Activated effector memory CD4-positive, alpha-beta T cell treated with Interleukin-2 at 50 U/mL for 16 hours (primary cell): ENCODE data around the gene PER2.

Experiments
- DNase-seq: peaks from one replicate; pipeline ENCODE4 v3.0.0-alpha.2; 2020

The PER2 gene

GRCh38 chr2:238225121-238225520 is 63.3 kb downstream of the PER2 start:
- no peak for DNase-seq

GRCh38 chr2:238224356-238225035 is 63.9 kb downstream of the PER2 start:
- no peak for DNase-seq

- DNase-seq, result no peak
These were observed 67.4 kb downstream of the PER2 start for GRCh38 chr2:238220892-238221521.

DNA sequence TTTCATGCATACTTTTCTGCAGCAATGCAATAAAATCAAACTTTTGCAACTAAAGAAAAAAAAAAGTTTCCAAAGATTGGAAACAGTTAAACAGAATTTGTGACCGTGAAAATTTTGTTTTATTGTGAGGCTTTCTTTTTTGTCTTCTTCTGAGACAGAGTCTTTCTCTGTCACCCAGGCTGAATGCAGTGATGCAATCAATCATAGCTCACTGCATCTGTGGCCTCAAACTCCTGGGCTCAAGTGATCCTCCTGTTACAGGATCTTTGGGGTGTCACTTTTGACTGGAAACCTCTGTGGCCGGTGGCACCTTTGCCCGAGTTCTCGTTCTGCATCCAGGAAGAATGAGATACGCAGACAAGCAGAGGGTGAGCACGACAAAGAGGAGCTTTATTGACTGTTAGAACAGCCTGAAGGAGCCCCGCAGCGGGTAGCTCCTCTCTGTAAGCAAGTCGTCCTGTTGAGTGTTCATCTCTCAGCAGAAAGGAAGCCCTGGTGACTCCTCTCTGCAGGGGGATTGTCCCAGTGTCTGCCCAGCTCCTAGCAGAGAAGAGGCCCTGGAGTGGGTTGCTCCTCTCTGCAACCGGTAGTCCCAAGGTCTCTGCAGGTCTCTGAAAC is 68.0 kb downstream of the PER2 start:
- DNase-seq, result no peak

DNA sequence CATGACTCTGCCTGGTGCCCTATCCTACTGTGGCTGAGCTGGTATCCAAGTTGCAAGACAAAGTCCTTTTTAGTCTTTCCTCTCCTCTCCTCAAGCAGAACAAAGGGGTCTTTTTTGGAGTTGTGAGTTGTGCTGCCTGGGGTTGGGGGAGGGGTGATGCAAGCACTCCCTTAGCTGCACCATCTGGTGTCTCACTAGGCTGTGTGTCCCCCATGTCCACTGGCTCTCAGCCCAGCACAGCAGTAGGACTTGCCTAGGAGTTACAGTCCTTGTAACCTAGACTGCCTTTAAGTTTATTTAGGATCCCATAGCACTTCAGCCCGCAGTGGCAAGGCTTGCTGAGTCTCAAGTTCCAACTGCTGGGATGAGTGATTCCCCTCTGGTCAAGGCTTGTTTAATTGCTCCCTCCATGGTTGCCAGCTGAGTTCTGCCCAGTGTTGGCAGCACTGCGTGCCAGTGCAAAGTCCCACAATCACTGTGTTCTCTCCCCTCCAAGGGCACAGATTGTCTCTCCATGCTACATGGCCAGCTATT is 71.7 kb downstream of the PER2 start:
- no peak for DNase-seq

DNA sequence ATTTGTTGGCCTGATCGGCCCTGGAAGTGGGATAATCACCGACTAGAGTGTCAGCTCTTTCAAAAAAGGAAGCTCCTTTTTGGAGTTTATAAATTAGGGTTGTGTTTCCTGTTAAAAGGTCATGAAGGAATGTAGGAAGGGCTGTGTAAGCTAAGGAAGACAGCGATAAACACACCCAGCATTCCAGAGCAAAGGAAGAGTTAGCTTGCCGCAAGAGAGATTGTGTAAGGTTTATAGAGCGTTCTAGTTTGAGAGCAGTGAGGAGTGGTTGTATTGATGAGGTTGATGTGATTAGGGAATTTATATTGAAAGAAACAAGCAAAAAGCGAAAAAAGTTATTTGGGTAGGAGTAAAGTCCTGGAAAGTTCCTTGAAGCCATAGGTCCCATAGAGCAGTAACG is 81.4 kb downstream of the PER2 start:
- DNase-seq, result no peak

DNA sequence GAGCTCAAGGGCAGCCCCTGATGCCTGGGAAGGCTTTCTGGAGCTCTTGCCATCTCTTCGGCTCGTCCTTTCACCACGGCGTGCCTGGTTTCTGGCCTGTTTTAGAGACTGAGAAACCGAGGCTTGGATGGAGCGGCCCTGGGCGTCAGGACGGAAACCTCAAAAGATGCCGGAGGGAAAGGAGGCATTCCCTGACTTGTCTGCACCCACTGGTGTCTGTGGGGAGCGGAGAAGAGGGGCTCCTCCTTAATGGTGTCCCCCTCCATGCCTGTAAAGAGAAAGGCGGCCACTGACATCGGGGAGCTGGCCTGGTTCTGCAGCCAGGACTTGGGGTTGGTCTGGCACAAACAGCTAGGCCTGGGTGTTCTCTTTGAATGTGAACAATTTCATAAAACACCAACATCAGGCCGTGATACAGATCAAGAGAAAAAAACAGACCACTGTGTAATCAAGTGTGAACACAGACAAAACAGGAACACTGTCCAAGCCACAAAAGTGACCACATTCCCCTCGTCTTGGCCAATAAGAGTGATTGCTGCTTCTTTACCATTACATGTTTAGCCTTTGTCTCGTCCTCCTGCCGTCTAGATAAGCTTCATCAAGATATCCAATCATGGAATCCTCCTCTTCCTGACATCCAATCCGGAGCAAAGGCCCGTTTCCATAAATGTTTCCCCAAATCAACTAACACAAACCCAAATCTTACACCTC is 84.3 kb downstream of the PER2 start:
- DNase-seq, result no peak

DNA sequence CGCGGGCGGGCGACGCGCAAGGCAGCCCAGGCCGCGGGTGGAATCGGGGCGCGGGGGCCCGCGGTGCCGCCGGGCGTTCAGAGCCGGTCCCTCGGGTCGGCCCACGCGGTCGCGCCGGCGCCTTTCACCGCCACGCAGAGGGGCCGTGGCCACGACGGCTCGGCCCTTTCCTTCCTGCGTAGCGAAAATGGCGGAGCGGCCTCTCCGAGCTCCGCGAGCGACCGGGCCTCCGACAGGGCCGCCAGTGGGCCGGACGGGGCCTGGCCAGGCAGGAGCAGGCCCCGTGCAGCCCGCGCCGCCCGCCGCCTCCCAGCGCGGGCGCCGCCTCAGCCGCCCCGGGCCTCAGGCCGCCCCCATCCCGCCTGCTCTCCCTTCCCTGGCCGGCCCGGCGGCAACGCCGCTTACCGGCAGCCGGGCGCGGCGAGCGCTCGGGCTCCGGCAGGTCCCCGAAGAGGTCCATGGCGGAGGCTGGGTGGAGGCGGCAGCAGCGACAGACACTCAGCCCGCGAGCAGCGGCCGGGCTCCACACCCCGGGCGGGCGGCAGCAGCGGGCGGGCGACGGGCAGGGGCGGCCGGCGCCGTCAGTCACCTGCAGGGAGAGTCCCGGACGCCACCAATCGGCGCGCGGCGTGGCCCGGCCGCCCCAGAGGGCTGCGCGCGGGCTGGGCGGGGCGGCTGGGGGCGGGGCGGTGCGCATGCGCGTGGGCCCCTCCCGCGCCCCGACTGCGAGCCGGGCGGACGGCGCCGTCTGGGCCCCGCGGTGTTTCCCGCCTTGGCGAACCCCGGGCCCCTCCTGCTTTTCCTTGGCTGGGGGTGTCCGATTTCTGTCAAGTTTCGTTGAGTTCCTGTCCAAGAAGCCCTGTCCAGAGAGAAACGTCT is 85.1 kb downstream of the PER2 start, which contains the start of gene ILKAP:
ILKAP (minus strand) TSS at position 602 of the 879 bp plus-strand sequence; CDS start at position 460, 142 bp downstream.
- DNase-seq, result peak; percentile 84

DNA sequence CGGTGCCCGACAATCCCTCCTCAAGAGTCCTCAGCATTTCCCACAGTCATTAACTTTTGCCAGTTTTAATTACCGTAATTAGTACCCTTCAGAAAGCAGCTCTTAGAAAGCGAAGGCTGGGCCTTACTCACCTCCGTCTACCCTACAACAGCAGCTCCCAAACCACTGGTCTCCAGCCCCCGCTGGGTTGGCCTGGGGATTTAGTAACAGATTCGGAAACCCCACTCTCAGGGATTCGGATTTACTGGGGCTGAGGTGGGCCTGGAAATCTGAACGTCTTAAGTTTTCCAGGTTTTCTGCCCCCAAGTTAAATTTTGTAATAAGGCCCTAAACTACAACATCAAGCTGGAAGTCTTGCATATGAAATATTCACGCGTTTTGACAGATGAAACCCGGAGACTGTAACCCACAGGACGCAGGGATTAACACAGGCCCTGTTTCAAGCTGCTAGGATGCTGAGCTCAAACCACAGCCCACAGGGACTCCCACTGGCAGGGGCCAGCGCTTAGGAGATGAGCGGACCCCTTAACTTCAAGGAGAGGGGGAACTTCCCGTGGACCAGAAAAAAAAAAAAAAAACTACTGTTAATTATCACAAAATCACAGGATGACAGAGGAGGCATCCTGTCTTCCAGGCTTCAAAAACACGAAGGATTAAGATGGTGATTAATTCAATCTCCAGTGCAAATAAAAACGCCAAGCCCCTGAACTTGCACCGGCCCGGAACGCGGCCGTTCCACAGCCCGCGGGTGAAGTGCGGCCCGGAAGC is 85.9 kb downstream of the PER2 start:
- no peak for DNase-seq
